ENCODE results near the gene TTYH2.
"Not testable (repeated sequence)": the region's sequence is repeated elsewhere in the genome, so short reads cannot be mapped to it uniquely, and the experiment has no call there.

The TTYH2 gene

DNA sequence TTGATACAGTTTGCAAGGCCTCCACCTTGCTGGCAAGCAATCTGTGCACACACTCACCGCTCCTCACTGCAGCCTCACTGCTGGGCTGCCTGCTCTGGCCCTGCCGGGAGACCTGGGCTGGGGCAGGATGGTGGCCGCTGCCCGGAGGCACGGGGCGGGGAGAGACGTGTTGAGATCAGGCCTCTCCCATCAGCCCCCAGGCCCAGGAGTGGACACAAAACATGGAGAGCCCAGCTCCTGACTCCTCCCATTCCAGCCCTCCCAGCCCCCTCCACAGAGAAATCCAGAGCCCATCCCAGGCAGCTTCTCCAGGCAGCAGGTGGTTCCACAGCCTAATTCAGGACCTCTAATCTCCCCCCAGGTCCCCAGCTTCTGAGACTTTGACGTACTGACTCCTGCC is 33.0 kb upstream of the TTYH2 start:
- Histone ChIP-seq H3K27ac (ENCODE audit: low read depth, low read length) (no peak overlapping the region), H3K4me1 (ENCODE audit: control insufficient read depth in 5 of 5, insufficient read depth in 5 of 5, low read length in 5 of 5) (no peaks in the 10 kb centered on the region), H3K9ac (ENCODE audit: low read length in 5 of 5) (no peak overlapping the region), H3K9me3 (ENCODE audit: control insufficient read depth in 5 of 5, low read length in 5 of 5) (peaks cover 0 to 4% (median 0%) of the 10 kb centered on the region in 5 donors), H3K27me3 (ENCODE audit: control insufficient read depth in 5 of 5, insufficient read depth in 4 of 5, low read length in 5 of 5) (peaks cover 8 to 36% (median 21%) of the 10 kb centered on the region in 5 donors), H3K4me3 (ENCODE audit: low read depth in 1 of 5, low read length in 5 of 5) (no peak overlapping the region), H3K36me3 (ENCODE audit: control insufficient read depth in 5 of 5, insufficient read depth in 5 of 5, low read length in 5 of 5) (no peaks in the 10 kb centered on the region)

DNA sequence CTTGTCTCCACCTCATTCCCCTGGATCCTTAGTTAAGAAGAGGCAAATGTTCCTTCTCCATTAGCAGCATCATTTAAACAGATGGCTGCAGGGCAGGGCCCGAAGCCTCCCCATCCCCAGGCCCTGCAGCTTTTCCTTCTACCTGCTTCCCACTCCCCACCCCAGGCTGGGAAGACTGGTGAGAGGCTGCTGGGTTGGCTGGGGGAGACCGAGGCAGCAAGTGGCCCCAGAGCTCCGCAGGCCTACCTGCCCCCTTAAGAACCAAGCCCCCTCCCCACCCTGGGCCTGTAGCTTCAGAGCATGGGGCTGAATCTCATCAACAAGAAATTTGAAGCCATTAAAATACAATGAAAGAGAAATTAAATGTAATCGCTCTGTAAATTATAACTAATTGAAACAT is 32.0 kb upstream of the TTYH2 start:
- no peak overlapping the region for H3K9ac ChIP-seq (ENCODE audit: low read length in 5 of 5)
- no peaks in the 10 kb centered on the region for H3K4me1 ChIP-seq (ENCODE audit: control insufficient read depth in 5 of 5, insufficient read depth in 5 of 5, low read length in 5 of 5)
- H3K27ac ChIP-seq (ENCODE audit: low read depth, low read length), result no peak overlapping the region
- H3K9me3 ChIP-seq (ENCODE audit: control insufficient read depth in 5 of 5, low read length in 5 of 5), result peaks cover 0 to 4% (median 0%) of the 10 kb centered on the region in 5 donors
- no peaks in the 10 kb centered on the region for H3K36me3 ChIP-seq (ENCODE audit: control insufficient read depth in 5 of 5, insufficient read depth in 5 of 5, low read length in 5 of 5)
- H3K4me3 ChIP-seq (ENCODE audit: low read depth in 1 of 5, low read length in 5 of 5), result no peak overlapping the region
- H3K27me3 ChIP-seq (ENCODE audit: control insufficient read depth in 5 of 5, insufficient read depth in 4 of 5, low read length in 5 of 5), result peaks cover 7 to 33% (median 23%) of the 10 kb centered on the region in 5 donors

DNA sequence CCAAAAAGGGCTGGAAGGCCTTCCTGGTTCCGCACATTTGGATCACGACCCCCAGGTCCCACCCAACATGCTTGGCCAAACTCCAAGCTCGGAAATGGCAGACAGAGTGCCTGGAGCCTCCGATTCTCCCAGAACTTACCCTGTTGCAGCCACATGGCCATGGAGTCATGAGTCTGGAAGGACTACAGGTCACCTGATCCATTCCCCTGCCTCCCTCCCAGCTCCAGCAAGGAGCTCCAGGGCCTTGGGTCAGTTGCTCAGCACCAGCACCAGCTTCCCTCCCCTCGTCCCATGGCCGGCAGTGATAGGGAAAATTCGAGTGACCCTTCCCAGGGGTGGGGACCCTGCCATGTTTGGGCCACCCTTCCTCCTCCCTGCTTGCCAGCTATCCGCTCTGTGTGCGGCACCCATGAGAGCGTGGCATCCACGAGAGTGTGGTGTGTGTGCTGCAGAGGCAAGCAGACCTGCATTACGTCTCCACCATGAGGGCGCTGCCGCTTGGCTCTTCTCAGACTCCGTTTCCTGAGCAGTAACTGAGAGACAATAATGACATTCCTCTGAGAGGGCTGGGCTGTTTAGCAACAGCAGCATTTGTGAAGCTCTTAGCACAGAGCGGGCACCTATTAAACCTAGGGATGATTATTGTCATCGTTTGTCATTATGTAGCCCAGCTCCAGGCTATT is 31.2 kb upstream of the TTYH2 start:
- Histone ChIP-seq H3K9me3 (ENCODE audit: control insufficient read depth in 5 of 5, low read length in 5 of 5) (peaks cover 0 to 4% (median 0%) of the 10 kb centered on the region in 5 donors), H3K27ac (ENCODE audit: low read depth, low read length) (no peak overlapping the region), H3K4me3 (ENCODE audit: low read depth in 1 of 5, low read length in 5 of 5) (no peak overlapping the region), H3K9ac (ENCODE audit: low read length in 5 of 5) (no peak overlapping the region), H3K4me1 (ENCODE audit: control insufficient read depth in 5 of 5, insufficient read depth in 5 of 5, low read length in 5 of 5) (no peaks in the 10 kb centered on the region), H3K27me3 (ENCODE audit: control insufficient read depth in 5 of 5, insufficient read depth in 4 of 5, low read length in 5 of 5) (peaks cover 2 to 30% (median 28%) of the 10 kb centered on the region in 5 donors), H3K36me3 (ENCODE audit: control insufficient read depth in 5 of 5, insufficient read depth in 5 of 5, low read length in 5 of 5) (no peaks in the 10 kb centered on the region)

DNA sequence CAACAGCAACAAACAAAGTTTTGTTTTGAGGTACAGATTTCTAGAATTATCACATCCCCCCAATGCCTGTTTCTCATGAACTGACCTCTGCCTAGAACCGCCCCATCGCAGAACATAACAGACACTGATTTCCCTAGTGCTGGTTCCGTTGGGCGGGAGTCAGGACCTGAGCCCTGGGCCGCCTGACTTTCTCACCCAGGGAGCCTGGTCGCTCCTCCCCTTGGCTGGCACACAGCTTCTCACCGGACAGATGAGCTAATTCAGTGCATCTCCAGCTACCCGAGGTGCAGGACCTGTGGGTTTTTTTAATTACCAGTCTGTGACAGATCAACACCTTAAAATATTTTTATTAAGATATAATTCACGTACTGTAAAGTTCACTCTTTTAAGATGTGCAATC is 30.0 kb upstream of the TTYH2 start:
- peaks cover 0 to 4% (median 0%) of the 10 kb centered on the region in 5 donors for H3K9me3 ChIP-seq (ENCODE audit: control insufficient read depth in 5 of 5, low read length in 5 of 5)
- H3K27me3 ChIP-seq (ENCODE audit: control insufficient read depth in 5 of 5, insufficient read depth in 4 of 5, low read length in 5 of 5), result peaks cover 6 to 26% (median 22%) of the 10 kb centered on the region in 5 donors
- no peaks in the 10 kb centered on the region for H3K4me1 ChIP-seq (ENCODE audit: control insufficient read depth in 5 of 5, insufficient read depth in 5 of 5, low read length in 5 of 5)
- H3K4me3 ChIP-seq (ENCODE audit: low read depth in 1 of 5, low read length in 5 of 5), result no peak overlapping the region
- H3K36me3 ChIP-seq (ENCODE audit: control insufficient read depth in 5 of 5, insufficient read depth in 5 of 5, low read length in 5 of 5), result no peaks in the 10 kb centered on the region
- no peak overlapping the region for H3K27ac ChIP-seq (ENCODE audit: low read depth, low read length)
- no peak overlapping the region for H3K9ac ChIP-seq (ENCODE audit: low read length in 5 of 5)

DNA sequence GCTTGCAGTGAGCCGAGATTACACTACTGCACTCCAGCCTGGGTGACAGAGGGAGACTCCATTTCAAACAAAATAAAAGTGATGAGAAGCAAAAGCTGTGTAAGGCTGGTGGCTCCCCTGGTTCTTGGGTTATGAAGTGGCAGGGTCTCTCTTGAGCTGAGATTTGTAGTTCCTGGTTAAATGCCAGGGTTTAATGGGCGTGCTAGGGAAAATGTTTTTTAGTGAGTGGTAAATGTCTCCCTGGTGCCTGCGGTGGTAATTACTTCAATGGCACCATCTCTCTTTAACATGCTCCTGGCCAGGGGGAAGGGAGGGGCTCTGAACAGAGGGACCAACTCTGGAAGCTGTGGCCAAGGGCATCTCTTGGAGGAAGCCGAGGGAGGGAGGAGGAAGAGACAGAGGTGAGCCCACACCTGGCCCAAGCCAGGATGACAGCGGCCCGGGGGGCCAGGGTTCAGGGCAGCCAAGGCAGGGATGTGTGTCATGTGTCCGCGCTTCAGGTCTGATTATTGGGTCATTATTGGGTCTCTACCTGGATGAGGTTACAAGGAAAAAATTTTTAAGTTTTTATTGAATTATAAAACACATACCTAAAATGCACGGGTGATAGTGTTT is 27.7 kb upstream of the TTYH2 start:
- Histone ChIP-seq H3K36me3 (ENCODE audit: control insufficient read depth in 5 of 5, insufficient read depth in 5 of 5, low read length in 5 of 5) (no peaks in the 10 kb centered on the region), H3K4me1 (ENCODE audit: control insufficient read depth in 5 of 5, insufficient read depth in 5 of 5, low read length in 5 of 5) (no peaks in the 10 kb centered on the region), H3K27ac (ENCODE audit: low read depth, low read length) (no peak overlapping the region), H3K4me3 (ENCODE audit: low read depth in 1 of 5, low read length in 5 of 5) (no peak overlapping the region), H3K9ac (ENCODE audit: low read length in 5 of 5) (no peak overlapping the region), H3K9me3 (ENCODE audit: control insufficient read depth in 5 of 5, low read length in 5 of 5) (peaks cover 0 to 3% (median 0%) of the 10 kb centered on the region in 5 donors), H3K27me3 (ENCODE audit: control insufficient read depth in 5 of 5, insufficient read depth in 4 of 5, low read length in 5 of 5) (peaks cover 6 to 18% (median 13%) of the 10 kb centered on the region in 5 donors)

DNA sequence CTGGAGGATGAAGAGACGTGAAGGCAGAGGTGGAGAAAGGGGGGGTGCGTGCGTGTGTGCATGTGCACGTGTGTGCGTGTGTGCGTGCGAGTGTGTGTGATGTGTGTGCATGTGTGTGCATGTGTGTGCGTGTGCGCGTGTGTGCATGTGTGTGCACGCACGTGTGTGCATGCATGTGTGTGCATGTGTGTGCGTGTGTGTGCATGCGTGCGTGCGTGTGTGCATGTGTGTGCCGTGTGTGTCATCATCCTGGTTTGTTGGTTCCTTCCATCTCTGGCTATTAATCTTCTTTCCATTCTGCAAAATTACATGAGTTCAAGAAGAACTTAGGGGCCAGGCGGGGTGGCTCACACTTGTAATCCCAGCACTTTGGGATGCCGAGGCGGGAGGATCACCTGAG is 26.9 kb upstream of the TTYH2 start:
- peaks cover 4 to 17% (median 13%) of the 10 kb centered on the region in 5 donors for H3K27me3 ChIP-seq (ENCODE audit: control insufficient read depth in 5 of 5, insufficient read depth in 4 of 5, low read length in 5 of 5)
- H3K9me3 ChIP-seq (ENCODE audit: control insufficient read depth in 5 of 5, low read length in 5 of 5), result peaks cover 0 to 3% (median 0%) of the 10 kb centered on the region in 5 donors
- no peaks in the 10 kb centered on the region for H3K36me3 ChIP-seq (ENCODE audit: control insufficient read depth in 5 of 5, insufficient read depth in 5 of 5, low read length in 5 of 5)

DNA sequence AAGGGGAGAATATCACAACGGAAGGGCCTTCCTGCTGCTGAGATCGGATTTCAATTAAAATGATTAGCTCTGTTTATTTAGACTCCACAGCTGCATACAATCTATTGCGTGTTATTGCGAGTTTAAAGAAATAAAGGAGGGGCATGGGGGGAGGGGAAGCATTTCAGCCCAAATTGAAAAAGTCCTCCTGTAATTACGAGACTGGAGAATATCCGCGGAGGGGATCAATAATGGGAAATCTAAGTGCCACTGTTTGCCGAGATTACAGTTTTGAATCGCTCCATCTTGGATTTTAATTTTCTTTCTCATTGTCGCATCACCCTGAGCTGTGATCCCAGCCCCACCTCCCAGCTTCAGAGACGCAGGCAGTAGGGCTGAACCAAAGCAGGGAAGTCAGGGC is 25.6 kb upstream of the TTYH2 start:
- Histone ChIP-seq H3K36me3 (ENCODE audit: control insufficient read depth in 5 of 5, insufficient read depth in 5 of 5, low read length in 5 of 5) (no peaks in the 10 kb centered on the region), H3K9me3 (ENCODE audit: control insufficient read depth in 5 of 5, low read length in 5 of 5) (peaks cover 0 to 3% (median 0%) of the 10 kb centered on the region in 5 donors), H3K9ac (ENCODE audit: low read length in 5 of 5) (no peak overlapping the region), H3K4me3 (ENCODE audit: low read depth in 1 of 5, low read length in 5 of 5) (no peak overlapping the region), H3K4me1 (ENCODE audit: control insufficient read depth in 5 of 5, insufficient read depth in 5 of 5, low read length in 5 of 5) (peaks cover 0 to under 1% (median 0%) of the 10 kb centered on the region in 5 donors), H3K27ac (ENCODE audit: low read depth, low read length) (no peak overlapping the region), H3K27me3 (ENCODE audit: control insufficient read depth in 5 of 5, insufficient read depth in 4 of 5, low read length in 5 of 5) (peaks cover 4 to 13% (median 7%) of the 10 kb centered on the region in 5 donors)

More for the DNA sequence above, 26.9 kb upstream of the TTYH2 start:
- Histone ChIP-seq H3K4me1 (ENCODE audit: control insufficient read depth in 5 of 5, insufficient read depth in 5 of 5, low read length in 5 of 5) (no peaks in the 10 kb centered on the region), H3K27ac (ENCODE audit: low read depth, low read length) (no peak overlapping the region), H3K9ac (ENCODE audit: low read length in 5 of 5) (no peak overlapping the region), H3K4me3 (ENCODE audit: low read depth in 1 of 5, low read length in 5 of 5) (no peak overlapping the region)

DNA sequence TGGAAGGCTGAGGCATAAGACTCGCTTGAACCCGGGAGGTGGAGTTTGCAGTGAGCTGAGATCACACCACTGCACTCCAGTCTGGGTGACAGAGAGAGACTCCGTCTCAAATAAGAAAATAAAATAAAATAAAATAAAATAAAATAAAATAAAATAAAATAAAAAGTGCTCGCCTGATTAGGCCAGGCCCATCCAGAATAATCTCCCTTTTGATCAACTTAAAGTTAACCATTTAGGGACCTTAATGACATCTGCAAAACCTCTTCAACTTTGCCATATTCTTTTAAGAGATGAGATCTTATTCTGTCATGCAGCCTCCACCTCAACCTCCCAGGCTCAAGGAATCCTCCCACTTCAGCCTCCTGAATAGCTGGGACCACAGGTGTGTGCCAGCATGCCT is 24.7 kb upstream of the TTYH2 start:
- H3K36me3 ChIP-seq (ENCODE audit: control insufficient read depth in 5 of 5, insufficient read depth in 5 of 5, low read length in 5 of 5); H3K27ac ChIP-seq (ENCODE audit: low read depth, low read length); H3K9me3 ChIP-seq (ENCODE audit: control insufficient read depth in 5 of 5, low read length in 5 of 5); H3K9ac ChIP-seq (ENCODE audit: low read length in 5 of 5); H3K4me1 ChIP-seq (ENCODE audit: control insufficient read depth in 5 of 5, insufficient read depth in 5 of 5, low read length in 5 of 5); H3K4me3 ChIP-seq (ENCODE audit: low read depth in 1 of 5, low read length in 5 of 5): not testable (repeated sequence)
- peaks cover 4 to 19% (median 12%) of the 10 kb centered on the region in 5 donors for H3K27me3 ChIP-seq (ENCODE audit: control insufficient read depth in 5 of 5, insufficient read depth in 4 of 5, low read length in 5 of 5)

DNA sequence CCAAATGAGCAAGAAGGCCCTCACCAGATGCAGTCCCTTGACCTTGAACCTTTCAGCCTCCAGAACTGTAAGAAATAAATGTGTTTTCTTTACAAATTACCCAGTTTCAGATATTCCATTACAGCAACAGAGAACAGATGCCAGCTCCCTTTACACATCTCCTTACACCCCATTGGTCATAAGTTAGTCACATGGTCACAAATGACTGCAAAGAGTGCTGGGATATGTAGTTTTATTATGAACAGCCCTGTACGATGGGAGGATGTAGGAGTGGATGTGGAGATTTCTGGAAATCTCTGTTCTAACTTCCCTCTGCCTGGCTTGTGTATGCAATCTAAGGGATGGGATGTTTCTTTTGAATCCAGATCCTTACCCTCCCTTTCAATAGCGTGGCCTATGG is 23.2 kb upstream of the TTYH2 start:
- peaks cover 4 to 27% (median 20%) of the 10 kb centered on the region in 5 donors for H3K27me3 ChIP-seq (ENCODE audit: control insufficient read depth in 5 of 5, insufficient read depth in 4 of 5, low read length in 5 of 5)
- peaks cover 0 to 10% (median 0%) of the 10 kb centered on the region in 5 donors for H3K4me1 ChIP-seq (ENCODE audit: control insufficient read depth in 5 of 5, insufficient read depth in 5 of 5, low read length in 5 of 5)
- H3K36me3 ChIP-seq (ENCODE audit: control insufficient read depth in 5 of 5, insufficient read depth in 5 of 5, low read length in 5 of 5), result no peaks in the 10 kb centered on the region
- peaks cover 0 to 3% (median 0%) of the 10 kb centered on the region in 5 donors for H3K9me3 ChIP-seq (ENCODE audit: control insufficient read depth in 5 of 5, low read length in 5 of 5)
- H3K9ac ChIP-seq (ENCODE audit: low read length in 5 of 5), result no peak overlapping the region
- H3K27ac ChIP-seq (ENCODE audit: low read depth, low read length), result no peak overlapping the region
- H3K4me3 ChIP-seq (ENCODE audit: low read depth in 1 of 5, low read length in 5 of 5), result no peak overlapping the region

DNA sequence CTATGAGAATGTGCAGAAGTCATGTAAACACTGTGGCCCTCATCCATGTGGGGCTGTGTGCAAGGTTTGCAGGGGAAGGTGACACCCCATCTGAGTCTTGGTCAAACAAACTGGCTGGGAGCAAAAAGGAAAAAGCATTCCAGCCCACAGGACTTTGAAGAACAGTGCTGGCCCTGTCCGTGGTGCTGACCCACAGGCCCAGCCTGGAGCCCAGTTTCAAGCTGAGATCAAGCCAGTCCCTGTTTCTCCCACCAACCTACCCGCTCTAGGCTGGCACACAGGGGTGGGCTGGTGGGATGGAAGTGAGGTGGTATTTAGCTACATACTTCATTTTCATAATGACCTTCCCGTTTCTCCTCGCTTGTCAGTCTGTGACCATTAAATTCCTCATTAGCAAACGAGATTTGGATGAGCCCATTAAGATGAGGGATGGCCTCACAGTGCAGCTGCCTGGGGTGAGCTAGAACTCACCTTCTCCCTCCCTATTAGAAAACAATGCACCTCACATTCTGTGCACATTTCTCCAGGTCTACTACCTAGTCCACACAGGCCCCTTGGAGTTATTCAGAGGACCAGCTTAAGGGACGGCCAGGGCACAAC is 22.5 kb upstream of the TTYH2 start:
- peaks cover 8 to 32% (median 27%) of the 10 kb centered on the region in 5 donors for H3K27me3 ChIP-seq (ENCODE audit: control insufficient read depth in 5 of 5, insufficient read depth in 4 of 5, low read length in 5 of 5)
- no peaks in the 10 kb centered on the region for H3K36me3 ChIP-seq (ENCODE audit: control insufficient read depth in 5 of 5, insufficient read depth in 5 of 5, low read length in 5 of 5)
- H3K27ac ChIP-seq (ENCODE audit: low read depth, low read length), result no peak overlapping the region
- no peak overlapping the region for H3K4me3 ChIP-seq (ENCODE audit: low read depth in 1 of 5, low read length in 5 of 5)
- peaks cover 0 to 3% (median 0%) of the 10 kb centered on the region in 5 donors for H3K9me3 ChIP-seq (ENCODE audit: control insufficient read depth in 5 of 5, low read length in 5 of 5)
- H3K9ac ChIP-seq (ENCODE audit: low read length in 5 of 5), result no peak overlapping the region
- H3K4me1 ChIP-seq (ENCODE audit: control insufficient read depth in 5 of 5, insufficient read depth in 5 of 5, low read length in 5 of 5), result peaks cover 0 to 10% (median 0%) of the 10 kb centered on the region in 5 donors
